Skeletal muscle tissue (tissue), 1 donor: ENCODE measurements around the gene GUCD1. TPM values are rescaled to one million over a fixed set of nuclear protein-coding genes. Genes with fewer than 3 reads are reported as not detected.

Experiments used
- total RNA-seq: library from RNA; depleted of rRNA; stranded (reverse); fragments of >200 nt; gene quantifications from one replicate; pipeline ENCODE4 v1.2.3, GENCODE V29; 2014

Gene GUCD1
- total RNA-seq, 1 donor from 2014 or later, result 64.7 TPM

Other genes with a start within 250 kb of the GUCD1 start
- 10.4 TPM for gene ADORA2A, start 127.5 kb downstream of the GUCD1 start, total RNA-seq
- gene UPB1, start 59.8 kb downstream of the GUCD1 start, total RNA-seq, result 0.52 TPM
- gene SNRPD3, start 861 bp upstream of the GUCD1 start, total RNA-seq, result 78.8 TPM
- 1.6 TPM for gene LRRC75B, start 37.9 kb upstream of the GUCD1 start, total RNA-seq
- 0.52 TPM for gene GGT1, start 48.1 kb upstream of the GUCD1 start, total RNA-seq
- gene PIWIL3, start 219.6 kb upstream of the GUCD1 start, total RNA-seq, result not detected